GM06990 (cell line): Measurements from ENCODE around the gene SUPT3H.

Experiments
- DNase-seq: peaks from one replicate; pipeline ENCODE4 v3.0.0-alpha.2; 2011; ENCODE audit not compliant: insufficient read length; ENCODE audit errors: extremely low read depth
- H3K27me3 ChIP-seq: replicated peaks from 2 replicates; pipeline ENCODE4 v1.6.0; 2011; ENCODE audit warnings: low read length; ENCODE audit not compliant: control insufficient read depth, insufficient read depth
- H3K36me3 ChIP-seq: 2 replicates; pipeline ENCODE4 v1.5.1; 2011; ENCODE audit warnings: low read length; ENCODE audit not compliant: control insufficient read depth, insufficient read depth
- H3K4me3 ChIP-seq: replicated peaks from 2 replicates; pipeline ENCODE4 v1.5.1; 2011; ENCODE audit warnings: low read depth, mild to moderate bottlenecking, control low read depth, low read length
- CTCF ChIP-seq: IDR thresholded peaks from 2 replicates; pipeline ENCODE4 v1.5.1; 2011; ENCODE audit warnings: low read length, control low read depth, mild to moderate bottlenecking, inconsistent platforms; ENCODE audit not compliant: insufficient read depth, poor library complexity, severe bottlenecking

The SUPT3H gene

GRCh38 chr6:44965708-44966107, 412.0 kb downstream of the SUPT3H start:
- DNase-seq, result no peak
- Histone ChIP-seq H3K27me3 (no peaks in the 10 kb centered on the region), H3K36me3 (no peaks in the 10 kb centered on the region), H3K4me3 (no peak overlapping the region)
- no peak for TF ChIP-seq CTCF

- H3K27me3 ChIP-seq, result no peaks in the 10 kb centered on the region
- H3K36me3 ChIP-seq, result no peaks in the 10 kb centered on the region
- TF ChIP-seq CTCF, result no peak
- no peak for DNase-seq
- no peak overlapping the region for H3K4me3 ChIP-seq
Observed at GRCh38 chr6:44960898-44961297, 416.8 kb downstream of the SUPT3H start.

- DNase-seq, result no peak
- H3K36me3 ChIP-seq, result no peaks in the 10 kb centered on the region
- no peaks in the 10 kb centered on the region for H3K27me3 ChIP-seq
Observed at GRCh38 chr6:44959651-44960050, 418.1 kb downstream of the SUPT3H start.

GRCh38 chr6:44957156-44957555, 420.6 kb downstream of the SUPT3H start:
- no peak overlapping the region for H3K4me3 ChIP-seq
- no peak for DNase-seq
- no peaks in the 10 kb centered on the region for H3K36me3 ChIP-seq
- TF ChIP-seq CTCF, result no peak
- H3K27me3 ChIP-seq, result no peaks in the 10 kb centered on the region

More at GRCh38 chr6:44959651-44960050, 418.1 kb downstream of the SUPT3H start:
- H3K4me3 ChIP-seq, result no peak overlapping the region
- TF ChIP-seq CTCF, result no peak

- DNase-seq, result no peak
- H3K36me3 ChIP-seq, result no peaks in the 10 kb centered on the region
- no peaks in the 10 kb centered on the region for H3K27me3 ChIP-seq
- no peak for TF ChIP-seq CTCF
- no peak overlapping the region for H3K4me3 ChIP-seq
Observed at GRCh38 chr6:44956396-44956795, 421.3 kb downstream of the SUPT3H start.

GRCh38 chr6:44955145-44955544, 422.6 kb downstream of the SUPT3H start:
- Histone ChIP-seq H3K27me3 (no peaks in the 10 kb centered on the region), H3K4me3 (no peak overlapping the region), H3K36me3 (no peaks in the 10 kb centered on the region)
- no peak for TF ChIP-seq CTCF
- DNase-seq, result no peak
